ENCODE measurements around the gene KHSRP. TPM values are rescaled to one million over a fixed set of nuclear protein-coding genes. Genes with fewer than 3 reads are reported as not detected.
A peak's percentile ranks its signal among the peaks of the same experiment; 100 is the strongest.

The KHSRP gene
- total and polyA plus RNA-seq, 2 of the 13 experiments (the other 11 are each of a cell fraction or from before 2014, with no cell fraction given): 72.1 to 129 TPM

DNA sequence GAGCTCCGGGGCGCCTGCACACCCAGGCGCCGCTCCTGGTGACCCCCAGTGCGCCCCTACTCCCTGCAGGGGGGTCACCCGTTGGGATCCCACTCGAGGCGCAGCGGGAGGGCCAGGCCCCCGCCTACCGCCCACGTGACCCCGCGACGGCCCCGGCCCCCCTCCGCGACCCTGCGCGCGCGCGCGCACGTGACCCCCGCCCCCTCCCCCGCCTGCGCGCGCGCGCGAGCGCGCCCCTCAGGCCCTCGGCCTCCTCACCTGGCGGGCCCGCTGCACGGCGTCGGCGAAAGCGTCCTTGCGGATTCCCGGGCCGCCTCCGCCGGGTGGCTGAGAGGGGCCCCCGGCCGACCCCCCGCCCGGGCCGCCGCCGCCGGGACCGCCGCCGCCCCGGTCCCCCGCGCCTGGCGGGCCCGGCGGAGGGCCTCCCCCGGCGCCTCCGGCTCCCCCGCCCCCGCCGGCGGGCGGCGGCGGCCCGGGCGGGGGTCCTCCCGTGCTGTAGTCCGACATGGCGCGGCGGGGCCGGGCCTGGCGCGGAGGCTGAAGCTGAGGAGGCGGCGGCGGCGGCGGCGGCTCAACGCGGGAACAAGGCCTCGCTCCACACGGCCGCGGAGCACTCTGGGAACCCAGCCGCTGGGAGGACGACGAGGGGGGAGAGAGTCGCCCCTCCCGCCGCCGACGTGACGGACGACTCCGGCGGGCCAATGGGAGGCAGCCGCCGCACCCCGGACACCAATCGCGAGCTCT, at the start of gene KHSRP (continued):
- TF ChIP-seq NFAT5 (CRISPR knock-in tag; IDR thresholded peaks at IDR 0.05) (no peak), CC2D1A (CRISPR knock-in tag; IDR thresholded peaks at IDR 0.05) (no peak), HOXD1 (CRISPR knock-in tag; IDR thresholded peaks at IDR 0.05) (0 out of 2 replicates have a peak, but pooled peaks have one; percentile 50), ZNF441 (CRISPR knock-in tag; IDR thresholded peaks at IDR 0.05; ENCODE audit: borderline replicate concordance) (no peak), KMT2B (CRISPR knock-in tag; IDR thresholded peaks at IDR 0.05) (no peak), POLR2G (IDR thresholded peaks at IDR 0.05; ENCODE audit: low read depth, low read length) (peak; percentile 83), ZNF672 (CRISPR knock-in tag; IDR thresholded peaks at IDR 0.05) (no peak), WIZ (CRISPR knock-in tag; IDR thresholded peaks at IDR 0.05) (no peak), ZNF780A (CRISPR knock-in tag; IDR thresholded peaks at IDR 0.05) (no peak), ZNF564 (CRISPR knock-in tag; IDR thresholded peaks at IDR 0.05) (0 out of 2 replicates have a peak, but pooled peaks have one; percentile 38), THAP11 (CRISPR knock-in tag; IDR thresholded peaks at IDR 0.05) (no peak), SKIL (CRISPR knock-in tag; IDR thresholded peaks at IDR 0.05; ENCODE audit: borderline replicate concordance) (no peak), ZNF460 (CRISPR knock-in tag; IDR thresholded peaks at IDR 0.05; ENCODE audit: borderline replicate concordance) (no peak), ZFX (CRISPR knock-in tag; IDR thresholded peaks at IDR 0.05; ENCODE audit: low read depth) (peak; percentile 85), KLF6 (CRISPR knock-in tag; IDR thresholded peaks at IDR 0.05) (no peak), SRSF4 (IDR thresholded peaks at IDR 0.05; ENCODE audit: low read depth, low read length, poor library complexity, severe bottlenecking) (no peak), POGZ (CRISPR knock-in tag; IDR thresholded peaks at IDR 0.05) (0 out of 2 replicates have a peak, but pooled peaks have one; percentile 8), ZNF331 (CRISPR knock-in tag; IDR thresholded peaks at IDR 0.05) (no peak), ZSCAN12 (CRISPR knock-in tag; IDR thresholded peaks at IDR 0.05) (no peak), ZNF563 (CRISPR knock-in tag; IDR thresholded peaks at IDR 0.05) (no peak), ZNF414 (CRISPR knock-in tag; IDR thresholded peaks at IDR 0.05) (no peak)
- TF ChIP-seq, protein P1, sequence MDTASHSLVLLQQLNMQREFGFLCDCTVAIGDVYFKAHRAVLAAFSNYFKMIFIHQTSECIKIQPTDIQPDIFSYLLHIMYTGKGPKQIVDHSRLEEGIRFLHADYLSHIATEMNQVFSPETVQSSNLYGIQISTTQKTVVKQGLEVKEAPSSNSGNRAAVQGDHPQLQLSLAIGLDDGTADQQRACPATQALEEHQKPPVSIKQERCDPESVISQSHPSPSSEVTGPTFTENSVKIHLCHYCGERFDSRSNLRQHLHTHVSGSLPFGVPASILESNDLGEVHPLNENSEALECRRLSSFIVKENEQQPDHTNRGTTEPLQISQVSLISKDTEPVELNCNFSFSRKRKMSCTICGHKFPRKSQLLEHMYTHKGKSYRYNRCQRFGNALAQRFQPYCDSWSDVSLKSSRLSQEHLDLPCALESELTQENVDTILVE (CRISPR knock-in tag; IDR thresholded peaks at IDR 0.05): 0 out of 2 replicates have a peak, but pooled peaks have one; percentile 8
